HG02852 (cell line): ENCODE measurements around the gene CNTD1.

Source experiments
- ATAC-seq: cut with Tn5 transposase; IDR thresholded peaks from one replicate; pipeline ENCODE4 v1.9.1; 2021; ENCODE audit warnings: mild to moderate bottlenecking, moderate library complexity; ENCODE audit not compliant: unreplicated experiment

Gene CNTD1

GRCh38 chr17:42803074-42803883 is 4.6 kb downstream of the CNTD1 start:
- no peak for ATAC-seq

GRCh38 chr17:42804918-42805367 is 6.3 kb downstream of the CNTD1 start:
- ATAC-seq: no peak

- no peak for ATAC-seq
These were observed 7.6 kb downstream of the CNTD1 start for GRCh38 chr17:42806249-42806648.

GRCh38 chr17:42809250-42809649 is 10.6 kb downstream of the CNTD1 start:
- no peak for ATAC-seq

- no peak for ATAC-seq
These were observed 16.2 kb downstream of the CNTD1 start for GRCh38 chr17:42814633-42815399.

- no peak for ATAC-seq
These were observed 19.2 kb downstream of the CNTD1 start for GRCh38 chr17:42817866-42818265.

- no peak for ATAC-seq
These were observed 19.7 kb downstream of the CNTD1 start for GRCh38 chr17:42818379-42818778.

GRCh38 chr17:42819939-42820535 is 21.4 kb downstream of the CNTD1 start:
- ATAC-seq: no peak

- no peak for ATAC-seq
These were observed 22.5 kb downstream of the CNTD1 start for GRCh38 chr17:42821176-42821575.

GRCh38 chr17:42827472-42827871 is 28.8 kb downstream of the CNTD1 start:
- no peak for ATAC-seq

GRCh38 chr17:42830971-42831370 is 32.3 kb downstream of the CNTD1 start:
- ATAC-seq: no peak

- ATAC-seq: peak; percentile 20
These were observed 33.7 kb downstream of the CNTD1 start for GRCh38 chr17:42832213-42832933.

GRCh38 chr17:42832934-42833766 is 34.5 kb downstream of the CNTD1 start, which contains the start of gene PSME3:
PSME3 (plus strand) TSS chr17:42833397; CDS start chr17:42833632, 235 bp downstream.
- peak; percentile 87 for ATAC-seq

GRCh38 chr17:42833767-42834422 is 35.2 kb downstream of the CNTD1 start:
- ATAC-seq: no peak

- ATAC-seq: no peak
These were observed 37.1 kb downstream of the CNTD1 start for GRCh38 chr17:42835732-42836131.

GRCh38 chr17:42841975-42842685 is 43.5 kb downstream of the CNTD1 start:
- no peak for ATAC-seq

GRCh38 chr17:42843358-42843934 is 44.8 kb downstream of the CNTD1 start:
- no peak for ATAC-seq

GRCh38 chr17:42844271-42844670 is 45.6 kb downstream of the CNTD1 start, which contains the start of gene AOC2:
AOC2 (plus strand) TSS chr17:42844580; CDS start chr17:42844627, 47 bp downstream.
- ATAC-seq: no peak
